Esophagus squamous epithelium (tissue), 4 donors: ENCODE measurements around the gene KLHL21.

Experiments
- POLR2A ChIP-seq, 4 donors: fragments of 450-650 bp; IDR thresholded peaks; one replicate each; pipeline ENCODE4 v1.6.1; 2017; ENCODE audit warnings: antibody characterized with exemption in 4 of 4, mild to moderate bottlenecking in 4 of 4, moderate library complexity in 3 of 4
- TF ChIP-seq, protein P1 (sequence below), 6 experiments: fragments of 450-650 bp in 4 of 6; fragments of 200-600 bp in 2 of 6; sonication (generic) in 2 of 6; IDR thresholded peaks; one replicate each; pipeline ENCODE4 v1.5.1; 2016 to 2019; ENCODE audit warnings: antibody characterized with exemption in 6 of 6, mild to moderate bottlenecking in 4 of 6, moderate library complexity in 4 of 6

DNA sequence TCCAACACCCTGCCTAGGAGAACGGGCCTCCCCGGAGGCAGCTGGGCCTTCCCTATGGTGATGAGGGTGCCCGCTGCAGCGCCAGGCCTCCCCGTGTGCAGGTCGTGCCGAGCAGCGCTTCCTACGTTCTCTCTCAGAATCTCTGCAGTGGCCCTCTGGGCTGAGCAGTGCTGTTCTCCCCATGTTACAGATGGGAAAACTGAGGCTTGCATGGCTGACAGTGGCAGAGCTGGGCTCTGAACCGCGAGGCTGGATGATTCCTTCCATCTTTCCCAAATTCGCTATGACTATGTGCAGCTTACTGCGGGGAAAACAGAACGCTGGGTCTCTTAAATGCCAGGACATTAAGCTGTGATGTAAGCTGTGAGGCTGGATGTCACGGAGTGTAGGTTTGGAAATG, 8.9 kb downstream of the KLHL21 start:
- no peak for TF ChIP-seq POLR2A (IDR thresholded peaks at IDR 0.05)
- TF ChIP-seq, protein P1, sequence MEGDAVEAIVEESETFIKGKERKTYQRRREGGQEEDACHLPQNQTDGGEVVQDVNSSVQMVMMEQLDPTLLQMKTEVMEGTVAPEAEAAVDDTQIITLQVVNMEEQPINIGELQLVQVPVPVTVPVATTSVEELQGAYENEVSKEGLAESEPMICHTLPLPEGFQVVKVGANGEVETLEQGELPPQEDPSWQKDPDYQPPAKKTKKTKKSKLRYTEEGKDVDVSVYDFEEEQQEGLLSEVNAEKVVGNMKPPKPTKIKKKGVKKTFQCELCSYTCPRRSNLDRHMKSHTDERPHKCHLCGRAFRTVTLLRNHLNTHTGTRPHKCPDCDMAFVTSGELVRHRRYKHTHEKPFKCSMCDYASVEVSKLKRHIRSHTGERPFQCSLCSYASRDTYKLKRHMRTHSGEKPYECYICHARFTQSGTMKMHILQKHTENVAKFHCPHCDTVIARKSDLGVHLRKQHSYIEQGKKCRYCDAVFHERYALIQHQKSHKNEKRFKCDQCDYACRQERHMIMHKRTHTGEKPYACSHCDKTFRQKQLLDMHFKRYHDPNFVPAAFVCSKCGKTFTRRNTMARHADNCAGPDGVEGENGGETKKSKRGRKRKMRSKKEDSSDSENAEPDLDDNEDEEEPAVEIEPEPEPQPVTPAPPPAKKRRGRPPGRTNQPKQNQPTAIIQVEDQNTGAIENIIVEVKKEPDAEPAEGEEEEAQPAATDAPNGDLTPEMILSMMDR (IDR thresholded peaks at IDR 0.05), result no peak
